Panc1 (cell line): ENCODE results near the gene CDYL2. TPM values are rescaled to one million over a fixed set of nuclear protein-coding genes. Genes with fewer than 3 reads are reported as not detected.

Source experiments
- ATAC-seq: fragments of 200-7000 bp; cut with Tn5 transposase; 2 replicates; pipeline ENCODE4 v1.9.1; 2020; ENCODE audit warnings: mild to moderate bottlenecking, moderate library complexity
- BruUV-seq: library from RNA; stranded (reverse); fragments of 400-500 nt; replicated peaks from 2 replicates; lab custom pipeline; 2021; lab: Mats Ljungman, UMichigan
- CTCF ChIA-PET: fragments of 300-600 bp; sonication (Branson Sonifier 250); formaldehyde crosslinking; loops from one replicate; lab custom pipeline; 2022; ENCODE audit warnings: antibody characterized with exemption; lab: Charles Lee
- POLR2A ChIA-PET: fragments of 300-600 bp; sonication (Branson Sonifier 250); formaldehyde crosslinking; loops from one replicate; lab custom pipeline; 2022; ENCODE audit warnings: antibody characterized with exemption; lab: Charles Lee
- DNase-seq: peaks from one replicate; pipeline ENCODE4 v3.0.0-alpha.2; 2010; ENCODE audit warnings: low read depth, low spot score
- H3K27ac ChIP-seq: 2 replicates; pipeline ENCODE4 v1.5.1; 2011; ENCODE audit warnings: mild to moderate bottlenecking, low read length, inconsistent platforms
- H3K27me3 ChIP-seq: fragments of 200-500 bp; sonication (Bioruptor generic); 2 replicates; pipeline ENCODE4 v1.6.0; 2014; ENCODE audit warnings: low read length, inconsistent platforms; ENCODE audit not compliant: control insufficient read depth, insufficient read depth
- H3K36me3 ChIP-seq: fragments of 200-500 bp; sonication (Bioruptor generic); 2 replicates; pipeline ENCODE4 v1.5.1; 2014; ENCODE audit warnings: inconsistent platforms, mild to moderate bottlenecking, low read length, moderate library complexity; ENCODE audit not compliant: control insufficient read depth, insufficient read depth
- H3K4me1 ChIP-seq: 2 replicates; pipeline ENCODE4 v1.5.1; 2011; ENCODE audit warnings: inconsistent platforms, mild to moderate bottlenecking, low read length, moderate library complexity; ENCODE audit not compliant: control insufficient read depth, insufficient read depth
- H3K4me3 ChIP-seq, 2 experiments: 2 replicates each; pipeline ENCODE4 v1.5.1; 2011 to 2012; ENCODE audit warnings: low read depth in 2 of 2, low read length in 2 of 2, mild to moderate bottlenecking in 2 of 2, inconsistent platforms in 1 of 2, moderate library complexity in 1 of 2
- H3K9me3 ChIP-seq: fragments of 200-500 bp; sonication (Bioruptor generic); 2 replicates; pipeline ENCODE4 v1.5.1; 2014; ENCODE audit warnings: low read depth, mild to moderate bottlenecking, inconsistent platforms, low read length, moderate library complexity; ENCODE audit not compliant: control insufficient read depth, insufficient read depth
- POLR2AphosphoS5 ChIP-seq: IDR thresholded peaks from 2 replicates; pipeline ENCODE4 v1.6.1; 2012; ENCODE audit warnings: mild to moderate bottlenecking, low read depth, low read length, moderate library complexity
- SIN3A ChIP-seq: IDR thresholded peaks from 2 replicates; pipeline ENCODE4 v1.6.1; 2012; ENCODE audit warnings: low read depth, mild to moderate bottlenecking, low read length, moderate library complexity, borderline replicate concordance; ENCODE audit not compliant: insufficient read depth
- TCF7L2 ChIP-seq: IDR thresholded peaks from 2 replicates; pipeline ENCODE4 v1.6.1; 2011; ENCODE audit warnings: mild to moderate bottlenecking, low read depth, low read length, inconsistent platforms
- in situ Hi-C: cut with HindIII; loops from 2 replicates; pipeline ENCODE4 v1.10.0; 2016; ENCODE audit warnings: low sequenced_read_pairs, low pct_unique_long_range_greater_than_20kb
- intact Hi-C: fragments of 100-400 bp; cut with micrococcal nuclease; formaldehyde crosslinking; loops from one replicate; pipeline ENCODE4 v1.10.0; 2022; ENCODE audit not compliant: unreplicated experiment
- total RNA-seq: library from RNA; stranded (reverse); gene quantifications from one replicate; pipeline ENCODE4 v1.2.1, GENCODE V29; 2021; ENCODE audit not compliant: unreplicated experiment
- TF ChIP-seq, protein P1 (sequence below), 2 experiments: IDR thresholded peaks; 2 replicates each; pipeline ENCODE4 v1.6.1; 2011 to 2012; ENCODE audit warnings: low read depth in 2 of 2, control low read depth in 1 of 2, low read length in 1 of 2, mild to moderate bottlenecking in 1 of 2, moderate library complexity in 1 of 2; ENCODE audit not compliant: insufficient read depth in 1 of 2
- TF ChIP-seq, protein P2 (sequence below): fragments of 450-650 bp; IDR thresholded peaks from 2 replicates; pipeline ENCODE4 v1.5.1; 2017; ENCODE audit warnings: mild to moderate bottlenecking

CDYL2 gene
- total RNA-seq, 1 experiment from 2014 or later, result 6.1 TPM

DNA sequence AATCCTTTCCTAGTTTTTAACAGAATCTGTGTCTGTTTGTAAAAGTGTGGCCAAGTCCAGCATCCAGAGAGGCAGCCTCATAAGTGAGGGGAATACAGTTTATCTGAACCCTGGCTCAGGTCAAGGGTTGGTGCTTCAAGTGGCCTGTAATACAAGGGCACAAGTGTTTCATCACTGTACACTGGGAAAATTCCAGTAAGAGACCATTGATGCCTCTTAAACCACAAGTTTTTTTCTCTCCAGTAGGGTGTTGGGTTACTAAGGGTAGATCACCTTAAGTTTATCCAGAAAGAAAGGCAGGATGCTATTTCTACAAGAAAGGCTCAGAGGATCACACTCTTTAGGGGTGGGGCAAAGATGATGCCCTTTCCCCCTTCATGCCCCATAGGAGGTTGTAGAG, 96.7 kb downstream of the CDYL2 start:
- Histone ChIP-seq H3K4me1 (no peaks in the 10 kb centered on the region), H3K27me3 (no peaks in the 10 kb centered on the region), H3K36me3 (no peaks in the 10 kb centered on the region), H3K4me3 (no peak overlapping the region), H3K9me3 (no peaks in the 10 kb centered on the region), H3K27ac (no peak overlapping the region)
- TF ChIP-seq SIN3A (no peak), TCF7L2 (no peak), POLR2AphosphoS5 (no peak)
- TF ChIP-seq, protein P1, sequence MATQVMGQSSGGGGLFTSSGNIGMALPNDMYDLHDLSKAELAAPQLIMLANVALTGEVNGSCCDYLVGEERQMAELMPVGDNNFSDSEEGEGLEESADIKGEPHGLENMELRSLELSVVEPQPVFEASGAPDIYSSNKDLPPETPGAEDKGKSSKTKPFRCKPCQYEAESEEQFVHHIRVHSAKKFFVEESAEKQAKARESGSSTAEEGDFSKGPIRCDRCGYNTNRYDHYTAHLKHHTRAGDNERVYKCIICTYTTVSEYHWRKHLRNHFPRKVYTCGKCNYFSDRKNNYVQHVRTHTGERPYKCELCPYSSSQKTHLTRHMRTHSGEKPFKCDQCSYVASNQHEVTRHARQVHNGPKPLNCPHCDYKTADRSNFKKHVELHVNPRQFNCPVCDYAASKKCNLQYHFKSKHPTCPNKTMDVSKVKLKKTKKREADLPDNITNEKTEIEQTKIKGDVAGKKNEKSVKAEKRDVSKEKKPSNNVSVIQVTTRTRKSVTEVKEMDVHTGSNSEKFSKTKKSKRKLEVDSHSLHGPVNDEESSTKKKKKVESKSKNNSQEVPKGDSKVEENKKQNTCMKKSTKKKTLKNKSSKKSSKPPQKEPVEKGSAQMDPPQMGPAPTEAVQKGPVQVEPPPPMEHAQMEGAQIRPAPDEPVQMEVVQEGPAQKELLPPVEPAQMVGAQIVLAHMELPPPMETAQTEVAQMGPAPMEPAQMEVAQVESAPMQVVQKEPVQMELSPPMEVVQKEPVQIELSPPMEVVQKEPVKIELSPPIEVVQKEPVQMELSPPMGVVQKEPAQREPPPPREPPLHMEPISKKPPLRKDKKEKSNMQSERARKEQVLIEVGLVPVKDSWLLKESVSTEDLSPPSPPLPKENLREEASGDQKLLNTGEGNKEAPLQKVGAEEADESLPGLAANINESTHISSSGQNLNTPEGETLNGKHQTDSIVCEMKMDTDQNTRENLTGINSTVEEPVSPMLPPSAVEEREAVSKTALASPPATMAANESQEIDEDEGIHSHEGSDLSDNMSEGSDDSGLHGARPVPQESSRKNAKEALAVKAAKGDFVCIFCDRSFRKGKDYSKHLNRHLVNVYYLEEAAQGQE (IDR thresholded peaks at IDR 0.05; ENCODE audit: insufficient read depth in 1 of 2, low read depth in 2 of 2, low read length in 1 of 2), result no peak
- TF ChIP-seq, protein P2, sequence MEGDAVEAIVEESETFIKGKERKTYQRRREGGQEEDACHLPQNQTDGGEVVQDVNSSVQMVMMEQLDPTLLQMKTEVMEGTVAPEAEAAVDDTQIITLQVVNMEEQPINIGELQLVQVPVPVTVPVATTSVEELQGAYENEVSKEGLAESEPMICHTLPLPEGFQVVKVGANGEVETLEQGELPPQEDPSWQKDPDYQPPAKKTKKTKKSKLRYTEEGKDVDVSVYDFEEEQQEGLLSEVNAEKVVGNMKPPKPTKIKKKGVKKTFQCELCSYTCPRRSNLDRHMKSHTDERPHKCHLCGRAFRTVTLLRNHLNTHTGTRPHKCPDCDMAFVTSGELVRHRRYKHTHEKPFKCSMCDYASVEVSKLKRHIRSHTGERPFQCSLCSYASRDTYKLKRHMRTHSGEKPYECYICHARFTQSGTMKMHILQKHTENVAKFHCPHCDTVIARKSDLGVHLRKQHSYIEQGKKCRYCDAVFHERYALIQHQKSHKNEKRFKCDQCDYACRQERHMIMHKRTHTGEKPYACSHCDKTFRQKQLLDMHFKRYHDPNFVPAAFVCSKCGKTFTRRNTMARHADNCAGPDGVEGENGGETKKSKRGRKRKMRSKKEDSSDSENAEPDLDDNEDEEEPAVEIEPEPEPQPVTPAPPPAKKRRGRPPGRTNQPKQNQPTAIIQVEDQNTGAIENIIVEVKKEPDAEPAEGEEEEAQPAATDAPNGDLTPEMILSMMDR, result no peak
- intact Hi-C loops, result no loop called here
- BruUV-seq, result no TSS peak
- CTCF ChIA-PET, result no interaction called here
- POLR2A ChIA-PET, result no interaction called here
- ATAC-seq (no peak), DNase-seq (no peak)
- in situ Hi-C loops, result no loop called here

DNA sequence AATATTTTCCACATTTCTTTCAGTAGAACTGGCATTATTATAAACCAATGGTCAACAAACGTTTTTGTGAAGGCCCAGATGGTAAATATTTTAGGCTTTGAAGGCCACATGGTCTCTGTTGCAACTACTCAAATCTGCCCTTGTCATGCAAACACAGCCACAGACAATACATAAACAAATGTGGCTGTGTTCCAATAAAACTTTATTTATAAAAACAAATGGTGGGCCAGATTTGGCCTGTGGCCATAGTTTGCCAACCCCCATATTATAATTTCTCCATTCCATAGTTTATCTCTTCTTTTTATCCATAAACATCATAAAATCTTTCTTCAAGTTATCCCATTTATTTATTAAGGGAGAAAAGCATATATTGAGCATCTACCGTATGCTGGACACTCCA, 98.8 kb downstream of the CDYL2 start:
- no peak for TF ChIP-seq TCF7L2
- TF ChIP-seq, protein P1 (IDR thresholded peaks at IDR 0.05; ENCODE audit: insufficient read depth in 1 of 2, low read depth in 2 of 2, low read length in 1 of 2), result no peak
- TF ChIP-seq, protein P2, result no peak
- TF ChIP-seq SIN3A, result no peak
- no peak for TF ChIP-seq POLR2AphosphoS5
- Histone ChIP-seq H3K36me3 (no peaks in the 10 kb centered on the region), H3K9me3 (no peaks in the 10 kb centered on the region), H3K27ac (no peak overlapping the region), H3K27me3 (no peaks in the 10 kb centered on the region), H3K4me1 (no peaks in the 10 kb centered on the region), H3K4me3 (no peak overlapping the region)
- in situ Hi-C loops (no loop called here), intact Hi-C loops (no loop called here)
- ChIA-PET CTCF (no interaction called here), POLR2A (no interaction called here)
- no peak for ATAC-seq
- BruUV-seq, result no TSS peak
- no peak for DNase-seq
